C4-2B (cell line): ENCODE results near the gene SSR1.

Experiments used
- ZFX ChIP-seq: fragments of 450-650 bp; IDR thresholded peaks from 2 replicates; pipeline ENCODE4 v1.6.1; 2017
- TF ChIP-seq, protein P1 (sequence below): fragments of 450-650 bp; conservative IDR thresholded peaks from 2 replicates; pipeline ENCODE4 v1.5.1; 2017; ENCODE audit warnings: mild to moderate bottlenecking

GRCh38 chr6:7328243-7328642 is 15.2 kb upstream of the SSR1 start:
- TF ChIP-seq, protein P1, sequence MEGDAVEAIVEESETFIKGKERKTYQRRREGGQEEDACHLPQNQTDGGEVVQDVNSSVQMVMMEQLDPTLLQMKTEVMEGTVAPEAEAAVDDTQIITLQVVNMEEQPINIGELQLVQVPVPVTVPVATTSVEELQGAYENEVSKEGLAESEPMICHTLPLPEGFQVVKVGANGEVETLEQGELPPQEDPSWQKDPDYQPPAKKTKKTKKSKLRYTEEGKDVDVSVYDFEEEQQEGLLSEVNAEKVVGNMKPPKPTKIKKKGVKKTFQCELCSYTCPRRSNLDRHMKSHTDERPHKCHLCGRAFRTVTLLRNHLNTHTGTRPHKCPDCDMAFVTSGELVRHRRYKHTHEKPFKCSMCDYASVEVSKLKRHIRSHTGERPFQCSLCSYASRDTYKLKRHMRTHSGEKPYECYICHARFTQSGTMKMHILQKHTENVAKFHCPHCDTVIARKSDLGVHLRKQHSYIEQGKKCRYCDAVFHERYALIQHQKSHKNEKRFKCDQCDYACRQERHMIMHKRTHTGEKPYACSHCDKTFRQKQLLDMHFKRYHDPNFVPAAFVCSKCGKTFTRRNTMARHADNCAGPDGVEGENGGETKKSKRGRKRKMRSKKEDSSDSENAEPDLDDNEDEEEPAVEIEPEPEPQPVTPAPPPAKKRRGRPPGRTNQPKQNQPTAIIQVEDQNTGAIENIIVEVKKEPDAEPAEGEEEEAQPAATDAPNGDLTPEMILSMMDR, result no peak
- TF ChIP-seq ZFX, result no peak
